ENCODE results near the gene NUDT5.

GRCh38 chr10:12140038-12140437, 55.7 kb downstream of the NUDT5 start:
- no peak for TF ChIP-seq CTCF (IDR thresholded peaks at IDR 0.05)
- TF ChIP-seq EZH2 (IDR thresholded peaks at IDR 0.05; ENCODE audit: borderline replicate concordance, insufficient read depth, low read depth, low read length, poor library complexity, severe bottlenecking), result no peak
